Prostate gland (tissue), 2 donors: ENCODE measurements around the gene SPRR2F. TPM values are rescaled to one million over a fixed set of nuclear protein-coding genes. Genes with fewer than 3 reads are reported as not detected.
"Not testable (repeated sequence)": the region's sequence is repeated elsewhere in the genome, so short reads cannot be mapped to it uniquely, and the experiment has no call there.

Source experiments
- DNase-seq: peaks from one replicate; pipeline ENCODE4 v3.0.0-alpha.2; 2019; ENCODE audit warnings: low spot score
- H3K27ac ChIP-seq, 2 donors: fragments of 200-600 bp; sonication (generic); 2 replicates each; pipeline ENCODE4 v1.5.1; 2017 to 2019
- H3K27me3 ChIP-seq: fragments of 200-600 bp; sonication (generic); replicated peaks from 2 replicates; pipeline ENCODE4 v1.5.1; 2019; ENCODE audit not compliant: insufficient read depth
- H3K36me3 ChIP-seq, 2 donors: fragments of 200-600 bp; sonication (generic); 1 replicate in 1 of 2; 2 replicates in 1 of 2; pipeline versions ENCODE4 v1.5.1 to v1.8.1; 2017 to 2019
- H3K4me1 ChIP-seq: fragments of 200-600 bp; sonication (generic); replicated peaks from 2 replicates; pipeline ENCODE4 v1.5.1; 2019
- H3K4me3 ChIP-seq, 2 donors: fragments of 200-600 bp; sonication (generic); 2 replicates each; pipeline ENCODE4 v1.5.1; 2017 to 2019
- H3K9me3 ChIP-seq: fragments of 200-600 bp; sonication (generic); 2 replicates; pipeline ENCODE4 v1.5.1; 2017
- CTCF ChIP-seq, 4 experiments: fragments of 200-600 bp in 2 of 4; fragments of 450-650 bp in 2 of 4; sonication (generic) in 2 of 4; IDR thresholded peaks; 1 replicate in 3 of 4; 2 replicates in 1 of 4; pipeline ENCODE4 v1.5.1; 2016 to 2019; ENCODE audit warnings: antibody characterized with exemption in 4 of 4, mild to moderate bottlenecking in 2 of 4, moderate library complexity in 2 of 4
- POLR2A ChIP-seq: fragments of 450-650 bp; IDR thresholded peaks from one replicate; pipeline ENCODE4 v1.6.1; 2016; ENCODE audit warnings: antibody characterized with exemption, mild to moderate bottlenecking
- POLR2AphosphoS5 ChIP-seq: sonication (generic); formaldehyde crosslinking; IDR thresholded peaks from one replicate; pipeline ENCODE4 v1.6.1; 2017; ENCODE audit warnings: antibody characterized with exemption
- WGBS: methylation state at CpG from one replicate; pipeline ENCODE4 v1.1.5; 2018; 5-methylcytosine and 5-hydroxymethylcytosine counted together
- intact Hi-C: fragments of 100-400 bp; cut with DNase I; formaldehyde crosslinking; loops from one replicate; pipeline ENCODE4 v1.14.2; 2022
- total RNA-seq, 2 donors: library from RNA; depleted of rRNA; stranded (reverse); fragments of >200 nt; gene quantifications; one replicate each; pipeline ENCODE4 v1.1.0, GENCODE V29; 2016

The SPRR2F gene
- total RNA-seq, 2 donors from 2014 or later: 2.2 TPM; not detected in 1

GRCh38 chr1:153125536-153125935 lies 12.2 kb upstream of the SPRR2F start:
- no peak for DNase-seq
- no peaks in the 10 kb centered on the region for H3K4me1 ChIP-seq
- no peak overlapping the region for H3K27ac ChIP-seq
- no peaks in the 10 kb centered on the region for H3K9me3 ChIP-seq
- TF ChIP-seq POLR2A: no peak
- no peak for TF ChIP-seq POLR2AphosphoS5
- no peak for TF ChIP-seq CTCF (IDR thresholded peaks at IDR 0.05)
- H3K4me3 ChIP-seq: no peak overlapping the region
- intact Hi-C loops: no loop called here
- H3K27me3 ChIP-seq: no peaks in the 10 kb centered on the region
- no peaks in the 10 kb centered on the region for H3K36me3 ChIP-seq
- WGBS: 88% methylated on average over 1 of the region's 1 CpG

- H3K9me3 ChIP-seq, H3K4me1 ChIP-seq, H3K27ac ChIP-seq, H3K4me3 ChIP-seq, DNase-seq, intact Hi-C loops, H3K36me3 ChIP-seq, H3K27me3 ChIP-seq: not testable (repeated sequence)
- 70% methylated on average over 8 of the region's 8 CpGs for WGBS
Measured at GRCh38 chr1:153123793-153124192, 10.5 kb upstream of the SPRR2F start.

GRCh38 chr1:153122831-153123421 lies 9.6 kb upstream of the SPRR2F start:
- Histone ChIP-seq H3K4me1 (no peaks in the 10 kb centered on the region), H3K27me3 (no peaks in the 10 kb centered on the region), H3K9me3 (no peaks in the 10 kb centered on the region), H3K36me3 (no peaks in the 10 kb centered on the region), H3K4me3 (no peak overlapping the region), H3K27ac (no peak overlapping the region)
- WGBS: 28% methylated on average over 3 of the region's 3 CpGs
- DNase-seq: no peak
- TF ChIP-seq POLR2AphosphoS5 (no peak), CTCF (IDR thresholded peaks at IDR 0.05) (no peak)
- intact Hi-C loops: no loop called here

- H3K4me3 ChIP-seq: no peak overlapping the region
- H3K27me3 ChIP-seq: no peaks in the 10 kb centered on the region
- no peaks in the 10 kb centered on the region for H3K36me3 ChIP-seq
- H3K4me1 ChIP-seq: no peaks in the 10 kb centered on the region
- no peak for DNase-seq
- H3K27ac ChIP-seq: no peak overlapping the region
- intact Hi-C loops: no loop called here
- TF ChIP-seq POLR2A (no peak), POLR2AphosphoS5 (no peak), CTCF (IDR thresholded peaks at IDR 0.05) (no peak)
- H3K9me3 ChIP-seq: no peaks in the 10 kb centered on the region
Measured at GRCh38 chr1:153120945-153121344, 7.6 kb upstream of the SPRR2F start.

- no peaks in the 10 kb centered on the region for H3K9me3 ChIP-seq
- H3K4me3 ChIP-seq: no peak overlapping the region
- no peaks in the 10 kb centered on the region for H3K36me3 ChIP-seq
- 19% methylated on average over 3 of the region's 3 CpGs for WGBS
- intact Hi-C loops: no loop called here
- no peak overlapping the region for H3K27ac ChIP-seq
- TF ChIP-seq POLR2A: no peak
- no peak for TF ChIP-seq POLR2AphosphoS5
- no peak for TF ChIP-seq CTCF (IDR thresholded peaks at IDR 0.05)
- no peaks in the 10 kb centered on the region for H3K4me1 ChIP-seq
- no peak for DNase-seq
- no peaks in the 10 kb centered on the region for H3K27me3 ChIP-seq
Measured at GRCh38 chr1:153119491-153119971, 6.2 kb upstream of the SPRR2F start.

GRCh38 chr1:153115264-153115663 lies 1.9 kb upstream of the SPRR2F start:
- H3K27ac ChIP-seq, H3K36me3 ChIP-seq, H3K9me3 ChIP-seq, H3K27me3 ChIP-seq, H3K4me1 ChIP-seq, DNase-seq, intact Hi-C loops, H3K4me3 ChIP-seq: not testable (repeated sequence)

- H3K9me3 ChIP-seq, H3K27ac ChIP-seq, DNase-seq, H3K4me3 ChIP-seq, H3K36me3 ChIP-seq, H3K27me3 ChIP-seq, H3K4me1 ChIP-seq, intact Hi-C loops: not testable (repeated sequence)
- 67% methylated on average over 5 of the region's 5 CpGs for WGBS
Measured at GRCh38 chr1:153112454-153112853, 862 bp downstream of the SPRR2F start.
